Measurements from ENCODE around the gene ANKRD52.
A peak's percentile ranks its signal among the peaks of the same experiment; 100 is the strongest.

Gene ANKRD52

DNA sequence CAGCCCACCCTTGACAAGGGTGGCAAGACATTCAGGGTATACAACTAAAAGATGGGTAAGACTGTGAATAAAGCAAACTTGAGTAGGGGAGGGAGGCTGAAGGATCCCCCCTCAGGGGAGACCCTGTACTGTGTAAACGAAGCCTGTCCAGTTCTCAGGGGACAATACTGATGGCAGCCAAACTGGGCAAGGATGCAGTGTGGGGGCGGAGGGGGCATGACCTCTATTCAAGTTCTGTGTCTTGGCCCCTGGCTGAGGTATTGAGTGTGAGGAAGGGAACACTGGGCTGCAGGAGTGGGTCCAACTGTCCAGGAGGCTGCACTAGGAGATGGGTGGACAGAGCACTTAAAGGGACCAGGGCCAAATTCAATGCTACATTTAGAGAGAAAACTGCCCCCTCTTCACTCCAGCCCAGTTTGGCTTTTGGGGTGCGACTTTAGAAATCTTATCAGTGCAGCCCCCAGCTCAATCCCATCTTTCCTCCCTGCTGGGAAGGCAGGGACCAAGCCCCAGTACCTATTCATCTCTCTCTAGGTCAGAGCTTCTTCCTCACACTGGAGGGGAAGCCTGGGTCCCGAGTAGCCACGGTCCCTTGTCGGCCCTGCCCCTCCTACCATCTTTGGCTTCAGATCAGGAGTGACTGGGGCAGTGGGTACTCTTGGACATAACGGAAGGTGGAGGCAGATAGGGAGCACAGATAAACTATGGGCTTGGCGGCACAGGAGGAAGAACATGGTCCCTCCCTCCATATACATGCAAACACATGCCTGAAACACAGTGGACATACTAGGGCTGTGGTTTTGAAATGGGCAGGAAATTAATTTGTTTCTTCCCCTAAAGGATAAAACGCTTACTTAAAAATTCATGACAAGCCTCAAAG, 16.5 kb downstream of the ANKRD52 start:
- no peak for DNase-seq (ENCODE audit: low read depth)

DNA sequence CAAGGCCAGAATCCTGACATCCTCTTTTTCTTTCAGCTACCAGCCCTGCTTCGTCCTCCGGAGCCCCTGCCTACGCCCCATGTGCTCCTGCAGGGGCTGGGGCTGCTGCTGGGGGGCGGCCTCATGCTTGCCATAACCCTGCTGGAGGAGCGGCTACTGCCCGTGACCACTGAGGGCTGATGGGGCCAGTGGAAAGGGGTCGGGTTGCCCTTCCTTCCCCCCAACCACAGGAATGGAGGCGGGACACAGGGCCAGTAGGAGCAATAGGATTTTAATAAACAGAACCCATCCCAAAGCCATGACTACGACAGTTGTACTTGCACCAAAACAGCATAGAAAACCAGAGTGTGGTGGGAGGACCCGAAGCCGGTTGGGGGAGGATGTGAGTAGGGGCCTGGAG, 20.6 kb downstream of the ANKRD52 start:
- no peak for DNase-seq (ENCODE audit: low read depth)

DNA sequence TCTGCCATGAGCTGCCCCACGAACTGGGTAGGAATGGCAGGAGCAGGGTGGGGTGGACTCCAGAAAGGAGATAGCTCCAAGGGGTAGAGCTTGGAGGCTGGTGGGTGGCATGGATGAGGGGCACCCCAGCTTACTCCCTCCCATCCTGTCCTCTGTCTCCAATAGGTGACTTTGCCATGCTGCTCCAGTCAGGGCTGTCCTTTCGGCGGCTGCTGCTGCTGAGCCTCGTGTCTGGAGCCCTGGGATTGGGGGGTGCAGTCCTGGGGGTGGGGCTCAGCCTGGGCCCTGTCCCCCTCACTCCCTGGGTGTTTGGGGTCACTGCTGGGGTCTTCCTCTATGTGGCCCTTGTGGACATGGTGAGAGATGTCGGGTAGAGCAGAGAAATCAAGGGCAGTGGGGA, 21.2 kb downstream of the ANKRD52 start:
- no peak for DNase-seq (ENCODE audit: low read depth)

DNA sequence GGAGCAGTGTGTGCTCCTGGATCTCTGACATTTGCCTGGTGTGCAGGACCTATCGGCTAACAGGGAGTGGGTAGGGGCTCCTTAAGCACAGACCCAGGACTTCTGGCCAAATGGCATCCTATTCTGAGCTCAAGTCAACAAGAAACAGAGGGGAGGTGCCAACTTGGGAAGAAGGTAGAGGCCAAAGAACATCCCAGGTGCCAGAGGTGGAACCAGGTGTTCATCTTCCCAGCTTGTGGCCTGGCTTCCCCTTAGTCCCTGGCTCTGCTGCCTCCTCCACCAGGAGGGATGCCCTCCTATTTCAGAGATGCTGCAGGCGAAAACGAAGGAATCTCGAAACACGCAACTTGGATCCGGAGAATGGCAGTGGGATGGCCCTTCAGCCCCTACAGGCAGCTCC, 22.1 kb downstream of the ANKRD52 start:
- no peak for DNase-seq (ENCODE audit: low read depth)

GRCh38 chr12:56234746-56235436, 23.3 kb downstream of the ANKRD52 start:
- no peak for DNase-seq (ENCODE audit: low read depth)

- DNase-seq (ENCODE audit: low read depth) = no peak
Measured at GRCh38 chr12:56231184-56231582, 27.0 kb downstream of the ANKRD52 start.

DNA sequence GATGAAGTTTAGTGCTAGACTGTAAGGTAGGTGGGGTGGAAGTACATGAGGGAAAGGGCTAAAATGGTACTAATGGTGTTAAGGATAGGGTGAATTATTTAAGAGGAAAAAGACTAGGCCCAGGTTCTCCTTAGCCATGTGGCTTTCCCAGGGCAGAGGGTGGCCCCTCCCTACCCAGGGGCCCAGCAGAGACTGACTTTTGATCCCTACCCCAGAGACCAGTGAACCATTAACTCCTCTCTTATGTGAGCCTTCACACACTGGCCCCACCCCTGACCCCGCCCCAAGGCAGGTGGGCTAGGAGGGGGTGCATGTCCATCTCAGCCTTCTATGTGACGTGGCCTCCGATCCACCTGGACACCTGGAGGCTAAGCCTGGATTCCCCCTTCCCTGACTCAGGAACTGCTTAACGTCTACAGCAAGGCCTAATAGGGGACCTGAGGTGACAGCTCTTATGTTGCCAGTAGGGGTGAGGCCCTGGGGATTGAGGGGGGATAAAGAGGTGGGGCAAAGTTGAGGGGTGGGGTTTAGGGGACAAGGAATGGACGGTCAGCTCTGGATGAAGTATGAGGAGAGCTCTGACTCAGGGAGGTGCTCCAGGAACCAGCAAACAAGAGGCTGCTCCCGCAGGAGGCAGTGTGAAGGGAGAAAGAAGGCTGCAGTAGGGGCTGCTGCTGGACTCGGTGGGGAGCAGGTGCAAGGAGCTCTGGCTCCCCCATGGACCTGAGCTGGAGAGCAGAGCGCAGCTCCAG, 27.6 kb downstream of the ANKRD52 start:
- no peak for DNase-seq (ENCODE audit: low read depth)

DNA sequence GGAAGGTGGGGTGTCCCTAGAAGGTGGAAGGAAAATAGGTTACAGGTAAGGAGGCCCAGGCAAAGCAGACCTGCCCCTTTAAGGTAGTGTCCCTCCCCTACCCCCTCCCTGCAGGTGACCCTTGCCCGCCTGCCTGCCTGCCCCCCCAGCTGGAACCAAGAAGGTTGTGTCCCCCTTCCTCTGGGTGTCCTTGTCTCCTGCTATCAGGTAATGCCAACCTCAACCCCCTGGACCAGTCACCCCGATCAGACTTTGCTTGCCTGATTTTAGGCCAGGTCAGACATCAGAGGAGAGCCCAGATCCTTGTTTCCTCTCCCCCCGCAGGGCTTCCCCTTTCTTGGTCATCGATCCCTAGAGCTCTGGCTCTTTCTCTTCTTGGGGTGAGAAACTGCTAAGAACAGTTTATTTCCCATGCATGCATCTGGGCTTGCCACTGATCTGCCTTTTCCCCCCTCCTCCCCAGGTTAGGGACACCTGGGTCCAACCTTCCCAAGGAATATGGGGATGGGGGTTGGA, 28.2 kb downstream of the ANKRD52 start, which contains the start of gene SLC39A5:
Gene SLC39A5, plus strand, starts transcription at position 136 of the 516 bp plus-strand sequence. CDS start 1,224 bp downstream, outside the sequence.
- no peak for DNase-seq (ENCODE audit: low read depth)

GRCh38 chr12:56229082-56229481, 29.1 kb downstream of the ANKRD52 start:
- DNase-seq (ENCODE audit: low read depth) = no peak

DNA sequence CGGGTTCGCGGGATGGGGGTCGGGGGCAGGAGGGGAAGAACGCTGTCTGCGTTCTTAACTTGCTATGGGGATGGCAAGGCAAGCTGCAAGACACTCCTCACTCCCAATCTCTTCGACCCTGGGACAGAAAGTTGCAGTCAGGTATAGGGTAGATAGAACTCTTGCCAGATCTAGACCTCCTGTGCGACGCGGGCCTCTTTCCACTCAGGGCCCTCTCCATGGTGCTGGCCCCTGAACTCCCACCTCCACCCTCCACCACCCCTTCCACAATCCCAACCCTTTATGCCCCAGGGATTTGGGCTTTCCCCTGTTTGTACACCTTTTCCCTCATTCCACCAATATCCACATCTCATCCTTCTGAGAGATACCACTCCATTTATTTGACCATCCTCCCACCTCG, 33.2 kb downstream of the ANKRD52 start:
- DNase-seq (ENCODE audit: low read depth) = no peak

- peak; percentile 86 for DNase-seq (ENCODE audit: low read depth)
Measured at GRCh38 chr12:56224102-56224701, 34.0 kb downstream of the ANKRD52 start, which contains the start of gene NABP2. NABP2 (plus strand) TSS chr12:56224342; CDS start chr12:56224857, 515 bp downstream.

- DNase-seq (ENCODE audit: low read depth) = no peak
Measured at GRCh38 chr12:56223571-56224101, 34.5 kb downstream of the ANKRD52 start.

- no peak for DNase-seq (ENCODE audit: low read depth)
Measured at GRCh38 chr12:56222531-56222895, 35.7 kb downstream of the ANKRD52 start.

DNA sequence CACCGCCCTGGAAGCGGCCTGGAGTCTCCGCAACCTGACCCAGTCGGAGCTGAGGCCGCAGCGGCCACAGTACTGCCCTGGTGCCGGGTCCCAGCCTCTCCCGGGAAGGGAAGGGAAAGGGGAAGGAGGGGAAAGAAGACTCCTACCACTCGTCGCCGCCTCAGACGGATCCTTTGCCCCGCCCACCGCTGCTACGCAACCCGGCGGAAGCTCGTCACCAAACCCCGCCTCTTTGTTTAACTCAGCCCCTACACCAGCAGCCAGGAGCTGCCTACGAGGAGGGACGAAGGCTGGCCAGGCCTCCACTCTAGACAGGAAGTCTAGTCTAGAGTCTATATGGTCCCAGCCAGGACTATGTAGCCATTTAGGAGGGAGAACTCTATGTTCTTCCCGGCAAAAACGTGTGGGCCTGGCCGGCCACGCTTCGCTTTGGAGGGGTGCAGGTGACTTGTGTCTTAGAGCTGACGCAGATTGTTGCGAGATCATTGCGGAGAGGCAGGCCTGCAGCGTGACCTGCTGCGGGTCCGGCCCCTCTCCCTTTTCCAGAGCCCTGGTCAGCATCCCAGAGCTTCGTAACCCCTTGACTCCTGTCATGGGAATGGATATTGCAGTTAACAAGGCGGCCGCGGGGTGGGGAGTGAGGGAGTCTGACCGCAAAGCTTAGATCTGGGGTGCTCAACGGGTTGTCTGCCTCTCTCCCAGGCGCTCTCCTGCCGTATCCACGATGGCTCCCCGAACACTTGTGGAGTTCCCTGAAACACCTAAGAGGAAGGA, 36.2 kb downstream of the ANKRD52 start, which contains the start of gene RNF41:
Gene RNF41, minus strand, starts transcription at position 166 of the 774 bp plus-strand sequence. CDS start 7,875 bp downstream, outside the sequence.
- DNase-seq (ENCODE audit: low read depth) = peak; percentile 87

DNA sequence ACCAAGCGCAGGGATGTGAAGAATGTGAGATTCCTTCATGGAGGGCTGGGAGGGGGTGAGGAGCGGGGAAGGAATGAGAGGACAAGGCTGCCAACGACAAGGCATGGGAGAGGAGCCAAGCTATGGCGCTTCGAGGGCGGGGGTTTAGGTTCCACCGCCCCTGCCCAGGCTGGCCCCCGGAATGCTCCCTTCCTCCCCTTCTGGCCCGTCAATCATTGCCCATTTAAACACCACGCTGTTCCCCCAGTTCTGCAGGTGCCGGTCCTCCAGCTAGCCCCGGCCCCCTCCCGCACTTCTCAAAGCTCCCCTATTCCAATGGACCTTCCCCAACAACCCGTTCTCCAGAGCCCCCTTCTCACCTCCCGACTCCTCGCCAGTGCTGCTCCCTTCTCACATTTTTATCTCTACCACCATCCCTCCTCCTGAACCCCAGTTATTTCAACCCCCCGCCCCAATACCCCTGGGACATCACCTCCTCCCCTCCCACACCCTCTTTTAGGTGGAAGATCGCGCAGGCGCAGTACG, 36.9 kb downstream of the ANKRD52 start:
- DNase-seq (ENCODE audit: low read depth) = no peak

- DNase-seq (ENCODE audit: low read depth) = no peak
Measured at GRCh38 chr12:56220611-56221231, 37.5 kb downstream of the ANKRD52 start.

- DNase-seq (ENCODE audit: low read depth) = no peak
Measured at GRCh38 chr12:56219840-56220239, 38.3 kb downstream of the ANKRD52 start.

DNA sequence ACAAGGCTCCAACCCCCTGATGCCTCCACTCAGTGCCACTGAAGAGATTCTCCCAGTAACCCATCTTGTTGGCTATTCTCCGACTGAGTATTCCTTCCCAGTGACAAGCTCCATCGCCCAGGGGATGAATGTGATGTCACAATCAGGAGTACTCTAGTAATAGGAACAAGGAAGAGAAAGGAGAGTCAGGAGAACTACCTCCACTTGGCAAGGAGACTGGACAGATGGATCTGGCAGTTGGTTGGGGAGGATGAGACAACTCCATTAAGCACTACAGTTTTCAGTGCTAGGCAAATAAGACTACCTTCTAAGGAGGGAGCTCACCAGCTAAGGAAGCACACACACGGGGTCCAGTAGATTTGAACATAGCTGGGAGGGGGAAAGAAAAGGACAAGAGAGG, 41.7 kb downstream of the ANKRD52 start:
- no peak for DNase-seq (ENCODE audit: low read depth)

- DNase-seq (ENCODE audit: low read depth) = no peak
Measured at GRCh38 chr12:56213878-56214277, 44.3 kb downstream of the ANKRD52 start.

DNA sequence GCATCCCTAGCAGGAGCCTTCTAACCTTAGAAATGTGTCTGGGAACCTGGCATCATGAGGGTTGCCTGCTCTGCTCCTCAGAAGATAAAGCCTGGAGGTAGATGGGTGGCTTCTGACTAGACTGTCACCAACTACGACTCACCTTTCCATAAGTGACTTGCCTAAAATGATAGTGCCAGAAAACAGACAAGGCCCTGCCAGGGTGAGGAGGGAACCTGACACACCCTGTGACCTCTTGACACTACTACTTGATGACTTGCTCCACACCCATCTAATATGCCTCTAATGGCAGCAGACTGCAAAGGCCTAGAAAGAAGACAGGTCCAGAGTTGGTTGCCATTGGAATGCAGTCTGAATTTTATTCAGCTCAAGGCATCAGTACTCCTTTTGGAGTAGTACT, 45.8 kb downstream of the ANKRD52 start:
- no peak for DNase-seq (ENCODE audit: low read depth)
